PC-3 (cell line): ENCODE measurements around the gene TXNDC11.

Experiments
- EZH2 ChIP-seq: fragments of 300-600 bp; sonication (generic); IDR thresholded peaks from one replicate; pipeline ENCODE4 v1.6.1; 2017; ENCODE audit warnings: antibody characterized with exemption, mild to moderate bottlenecking, low read length; ENCODE audit not compliant: unreplicated experiment
- TF ChIP-seq, protein P1 (sequence below): fragments of 300-600 bp; sonication (generic); conservative IDR thresholded peaks from 2 replicates; pipeline ENCODE4 v1.5.1; 2017; ENCODE audit warnings: antibody characterized with exemption, low read depth, mild to moderate bottlenecking, low read length

DNA sequence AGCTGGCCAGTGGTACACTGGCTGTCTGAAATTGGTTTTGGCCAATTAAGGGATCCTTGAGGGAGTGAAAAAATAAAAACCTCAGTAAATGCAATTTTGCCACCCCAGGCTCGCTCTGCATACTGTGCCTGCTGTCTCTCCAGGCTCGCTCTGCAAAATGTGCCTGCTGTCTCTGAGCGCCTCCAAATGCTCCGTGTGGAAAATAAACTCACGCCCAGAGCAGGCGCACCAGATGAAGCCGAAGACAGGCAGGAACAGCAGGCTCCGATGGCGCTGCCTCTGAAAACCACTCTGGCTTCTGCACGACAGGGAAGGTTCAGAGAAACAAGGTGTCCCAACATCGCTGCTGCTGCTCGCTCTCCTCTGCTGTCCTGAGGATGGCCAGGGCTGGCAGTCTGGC lies 45.3 kb downstream of the TXNDC11 start:
- TF ChIP-seq, protein P1, sequence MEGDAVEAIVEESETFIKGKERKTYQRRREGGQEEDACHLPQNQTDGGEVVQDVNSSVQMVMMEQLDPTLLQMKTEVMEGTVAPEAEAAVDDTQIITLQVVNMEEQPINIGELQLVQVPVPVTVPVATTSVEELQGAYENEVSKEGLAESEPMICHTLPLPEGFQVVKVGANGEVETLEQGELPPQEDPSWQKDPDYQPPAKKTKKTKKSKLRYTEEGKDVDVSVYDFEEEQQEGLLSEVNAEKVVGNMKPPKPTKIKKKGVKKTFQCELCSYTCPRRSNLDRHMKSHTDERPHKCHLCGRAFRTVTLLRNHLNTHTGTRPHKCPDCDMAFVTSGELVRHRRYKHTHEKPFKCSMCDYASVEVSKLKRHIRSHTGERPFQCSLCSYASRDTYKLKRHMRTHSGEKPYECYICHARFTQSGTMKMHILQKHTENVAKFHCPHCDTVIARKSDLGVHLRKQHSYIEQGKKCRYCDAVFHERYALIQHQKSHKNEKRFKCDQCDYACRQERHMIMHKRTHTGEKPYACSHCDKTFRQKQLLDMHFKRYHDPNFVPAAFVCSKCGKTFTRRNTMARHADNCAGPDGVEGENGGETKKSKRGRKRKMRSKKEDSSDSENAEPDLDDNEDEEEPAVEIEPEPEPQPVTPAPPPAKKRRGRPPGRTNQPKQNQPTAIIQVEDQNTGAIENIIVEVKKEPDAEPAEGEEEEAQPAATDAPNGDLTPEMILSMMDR = no peak
- no peak for TF ChIP-seq EZH2
